NCI-H2227 (cell line): Measurements from ENCODE around the gene PSTPIP1.
A peak's percentile ranks its signal among the peaks of the same experiment; 100 is the strongest.
"Not testable (repeated sequence)": the region's sequence is repeated elsewhere in the genome, so short reads cannot be mapped to it uniquely, and the experiment has no call there.

Source experiments
- DNase-seq: peaks from one replicate; lab custom pipeline; 2025; ENCODE audit not compliant: unreplicated experiment; lab: John Stamatoyannopoulos, UW

The PSTPIP1 gene

DNA sequence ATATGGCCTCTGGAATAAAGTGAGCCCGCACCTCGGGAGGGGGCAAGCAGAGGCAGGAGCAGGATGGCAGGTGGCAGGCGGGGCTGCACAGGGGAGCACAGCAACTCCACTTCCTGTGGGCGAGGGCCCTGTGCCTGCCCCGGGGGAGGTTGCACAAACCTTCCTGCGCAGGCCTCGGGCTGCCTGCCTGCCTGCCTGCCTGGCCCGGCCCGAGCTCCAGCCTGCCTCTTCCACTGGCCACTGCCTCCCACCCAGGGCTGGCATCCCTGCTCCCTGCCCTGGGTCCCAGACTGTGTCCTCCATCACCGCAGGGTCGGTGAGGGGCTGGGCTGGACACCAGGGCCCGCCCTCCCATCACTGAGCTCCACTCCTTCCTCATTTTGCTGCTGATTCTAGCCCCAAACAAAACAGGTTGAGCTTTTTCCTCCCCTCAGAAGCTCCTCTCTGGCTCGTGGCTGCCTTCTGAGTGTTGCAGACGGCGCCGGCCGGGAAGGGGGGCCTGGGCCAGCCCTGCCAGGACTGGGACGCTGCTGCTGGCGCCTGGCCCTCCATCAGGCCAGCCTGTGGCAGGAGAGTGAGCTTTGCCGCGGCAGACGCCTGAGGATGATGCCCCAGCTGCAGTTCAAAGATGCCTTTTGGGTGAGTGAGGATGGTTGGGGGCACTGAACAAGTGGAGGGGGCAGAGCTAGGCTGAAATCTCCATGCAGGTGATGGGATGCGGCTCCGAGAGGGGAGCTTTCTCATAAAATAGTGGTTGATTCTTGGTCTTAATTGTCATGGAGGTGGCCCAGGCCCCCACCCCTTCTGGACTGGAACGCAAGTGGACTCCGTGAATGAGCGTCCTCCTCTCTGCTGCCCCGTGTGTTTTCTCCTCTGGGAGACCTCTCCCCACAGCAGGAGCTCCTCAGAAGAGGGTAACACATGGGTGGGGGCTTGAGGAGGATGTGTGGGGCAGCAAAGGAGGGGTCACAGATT is at the start of gene PSTPIP1:
PSTPIP1 (plus strand) TSS at position 156 of the 975 bp plus-strand sequence; CDS start at position 604, 448 bp downstream.
- DNase-seq, result peak; percentile 50

GRCh38 chr15:76945494-76946093 is 49.3 kb upstream of the PSTPIP1 start:
- no peak for DNase-seq

GRCh38 chr15:76947454-76947853 is 47.5 kb upstream of the PSTPIP1 start:
- no peak for DNase-seq

DNA sequence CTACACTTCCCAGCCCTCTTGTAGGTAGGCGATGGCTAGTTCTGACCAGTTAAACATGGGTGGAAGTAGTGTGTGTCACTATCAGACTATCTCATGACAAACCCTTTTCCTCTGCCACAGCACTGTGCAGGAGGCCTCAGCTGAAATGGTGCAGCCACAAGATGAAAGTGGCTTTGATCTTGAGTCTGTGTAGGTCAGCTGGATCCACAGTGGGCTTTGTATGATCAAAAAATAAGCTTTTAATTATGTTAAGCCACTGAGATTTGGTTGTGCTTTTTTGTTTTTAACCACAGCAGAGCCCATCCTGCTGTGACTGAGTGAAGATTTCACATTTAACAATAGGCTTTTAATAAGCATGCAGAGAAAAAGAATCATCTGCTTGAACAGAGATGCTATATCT is 43.7 kb upstream of the PSTPIP1 start:
- no peak for DNase-seq

DNA sequence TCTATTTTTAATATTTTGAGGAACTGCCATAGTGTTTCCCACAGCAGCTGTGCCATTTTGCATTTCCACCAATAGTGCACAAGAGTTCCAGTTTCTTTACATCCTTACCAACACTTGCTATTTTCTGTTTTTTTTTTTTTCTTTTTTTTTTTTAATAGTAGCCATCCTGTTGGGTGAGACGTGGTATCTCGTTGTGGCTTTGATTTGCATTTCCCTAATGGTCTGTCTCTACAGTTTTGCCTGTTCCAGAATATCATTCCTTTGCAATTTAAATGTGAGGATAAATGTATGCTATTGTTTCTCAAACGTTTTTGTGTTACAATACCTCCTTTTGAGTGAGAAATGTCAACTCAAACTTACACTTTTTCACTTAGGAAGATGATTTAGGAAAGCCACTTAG is 41.0 kb upstream of the PSTPIP1 start:
- DNase-seq, result no peak

- no peak for DNase-seq
Observed at GRCh38 chr15:76954744-76955143, 40.2 kb upstream of the PSTPIP1 start.

DNA sequence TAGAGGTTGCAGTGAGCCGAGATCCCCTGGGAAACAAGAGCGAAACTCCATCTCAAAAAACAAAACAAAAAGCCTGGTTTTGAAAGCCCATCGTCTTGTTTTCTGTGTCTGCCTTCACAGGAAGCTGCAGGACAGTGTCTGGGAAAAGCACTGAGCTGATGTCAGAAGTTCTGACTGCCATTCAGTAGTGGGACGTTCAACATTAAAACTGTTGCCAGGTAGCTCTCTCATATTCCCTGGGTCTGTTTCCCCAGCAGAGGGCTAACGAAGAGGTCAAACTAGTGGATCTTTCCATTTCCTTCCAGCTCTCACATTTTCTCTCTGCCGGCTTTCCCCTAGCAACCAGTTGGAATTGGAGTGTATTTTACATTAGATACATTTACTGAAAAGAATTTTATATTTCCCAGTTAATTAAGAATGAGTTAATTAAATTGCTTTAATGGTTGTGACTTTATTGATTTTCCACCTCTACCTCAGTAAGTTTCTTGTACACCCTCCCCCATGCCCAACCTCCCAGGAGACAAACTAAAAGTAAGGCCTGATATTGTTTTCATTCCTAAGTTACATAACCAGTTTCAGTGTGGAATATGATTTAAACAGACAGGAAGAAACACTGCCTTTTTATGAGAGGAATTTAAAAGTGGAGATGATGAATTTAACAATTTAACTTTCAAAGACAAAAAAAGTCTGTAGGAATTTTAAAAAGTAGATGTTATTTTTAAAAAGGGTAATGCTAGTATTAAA is 33.5 kb upstream of the PSTPIP1 start:
- no peak for DNase-seq

- no peak for DNase-seq
Observed at GRCh38 chr15:76962337-76963013, 32.5 kb upstream of the PSTPIP1 start.

DNA sequence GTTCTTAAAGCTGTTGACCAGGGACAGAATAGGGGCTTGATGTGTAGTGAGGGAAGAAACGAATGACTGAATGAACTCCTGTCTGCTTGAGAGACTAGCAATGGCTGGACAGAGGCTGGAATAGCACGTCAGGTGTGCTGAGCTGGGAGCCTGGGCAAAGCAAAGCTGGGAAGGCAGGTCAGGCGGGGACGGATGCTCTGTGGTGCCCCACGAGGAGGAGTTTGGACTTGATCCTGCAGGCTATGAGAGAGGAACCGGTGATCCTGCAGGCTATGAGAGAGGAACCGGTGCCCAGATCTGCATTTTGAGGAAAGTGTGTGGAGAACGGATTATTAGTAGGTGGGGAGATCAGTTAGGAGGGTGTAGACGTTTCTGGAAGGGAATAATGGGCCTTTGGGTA is 31.3 kb upstream of the PSTPIP1 start:
- DNase-seq, result no peak

GRCh38 chr15:76964157-76964556 is 30.8 kb upstream of the PSTPIP1 start:
- no peak for DNase-seq

- not testable (repeated sequence) for DNase-seq
Observed at GRCh38 chr15:76966051-76966450, 28.9 kb upstream of the PSTPIP1 start.

GRCh38 chr15:76967067-76967466 is 27.9 kb upstream of the PSTPIP1 start:
- no peak for DNase-seq

- DNase-seq, result no peak
Observed at GRCh38 chr15:76968306-76968705, 26.6 kb upstream of the PSTPIP1 start.

- no peak for DNase-seq
Observed at GRCh38 chr15:76972389-76973361, 22.3 kb upstream of the PSTPIP1 start.

GRCh38 chr15:76973362-76973743 is 21.6 kb upstream of the PSTPIP1 start:
- no peak for DNase-seq

GRCh38 chr15:76973906-76974305 is 21.0 kb upstream of the PSTPIP1 start:
- DNase-seq, result no peak

DNA sequence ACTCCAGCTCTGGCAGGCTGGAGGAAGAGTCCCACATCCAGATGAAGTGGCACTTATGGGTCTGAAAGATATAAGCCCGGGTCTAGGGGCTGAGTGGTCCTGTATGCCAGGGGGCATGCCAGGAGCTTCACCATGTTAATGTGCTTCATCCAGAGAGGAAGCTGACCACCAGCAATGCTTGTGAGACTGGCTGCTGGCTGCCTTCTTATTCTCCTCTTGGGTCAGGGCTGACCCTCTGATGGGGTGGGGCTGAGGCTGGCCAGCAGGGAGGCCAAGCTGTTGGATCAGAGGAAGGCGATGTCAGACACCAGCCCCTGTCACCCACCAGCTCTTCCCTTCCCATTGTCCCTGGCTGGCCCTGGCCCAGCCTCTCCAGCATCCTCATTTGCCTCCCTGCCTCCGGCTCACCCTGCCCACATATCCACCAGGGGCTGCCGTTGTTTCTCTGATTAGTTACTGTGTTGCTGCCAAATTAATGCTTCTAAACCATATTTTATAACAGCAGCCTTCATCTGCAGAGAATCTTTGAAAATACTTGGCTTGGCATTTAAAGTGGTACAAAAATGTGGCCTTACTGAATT is 20.4 kb upstream of the PSTPIP1 start:
- no peak for DNase-seq

GRCh38 chr15:76976141-76976540 is 18.8 kb upstream of the PSTPIP1 start:
- no peak for DNase-seq

- no peak for DNase-seq
Observed at GRCh38 chr15:76976572-76977270, 18.2 kb upstream of the PSTPIP1 start.
